NCI-H226 (cell line): ENCODE measurements around the gene ZSWIM1.
"Not testable (repeated sequence)": the region's sequence is repeated elsewhere in the genome, so short reads cannot be mapped to it uniquely, and the experiment has no call there.

Source experiments
- DNase-seq: peaks from one replicate; pipeline ENCODE4 v3.0.0-alpha.2; 2015

The ZSWIM1 gene

GRCh38 chr20:45890077-45890984 lies 9.3 kb downstream of the ZSWIM1 start:
- DNase-seq = no peak

- DNase-seq = peak; percentile 80
Observed at GRCh38 chr20:45890985-45891983, 10.3 kb downstream of the ZSWIM1 start, which contains the start of the genes CTSA and NEURL2. TSS of gene CTSA (plus strand) at chr20:45891335. CDS start at chr20:45891569, 234 bp downstream. TSS of gene NEURL2 (minus strand) at chr20:45891208. CDS start at chr20:45890991, 217 bp downstream.

GRCh38 chr20:45892049-45892825 lies 11.2 kb downstream of the ZSWIM1 start:
- DNase-seq = peak; percentile 16

- DNase-seq = no peak
Observed at GRCh38 chr20:45892828-45893500, 11.9 kb downstream of the ZSWIM1 start.

- DNase-seq = no peak
Observed at GRCh38 chr20:45893831-45894230, 12.8 kb downstream of the ZSWIM1 start.

- no peak for DNase-seq
Observed at GRCh38 chr20:45894797-45895196, 13.8 kb downstream of the ZSWIM1 start.

- DNase-seq = no peak
Observed at GRCh38 chr20:45896641-45897161, 15.7 kb downstream of the ZSWIM1 start.

- no peak for DNase-seq
Observed at GRCh38 chr20:45897289-45897688, 16.3 kb downstream of the ZSWIM1 start.

- DNase-seq = no peak
Observed at GRCh38 chr20:45897692-45898091, 16.7 kb downstream of the ZSWIM1 start.

- DNase-seq = no peak
Observed at GRCh38 chr20:45898285-45898684, 17.3 kb downstream of the ZSWIM1 start.

- DNase-seq = no peak
Observed at GRCh38 chr20:45899046-45899835, 18.2 kb downstream of the ZSWIM1 start.

- DNase-seq = not testable (repeated sequence)
Observed at GRCh38 chr20:45901332-45901731, 20.3 kb downstream of the ZSWIM1 start.

GRCh38 chr20:45902199-45902701 lies 21.2 kb downstream of the ZSWIM1 start:
- DNase-seq = no peak

- DNase-seq = no peak
Observed at GRCh38 chr20:45904583-45905504, 23.8 kb downstream of the ZSWIM1 start.

GRCh38 chr20:45905505-45906079 lies 24.6 kb downstream of the ZSWIM1 start:
- DNase-seq = peak; percentile 77

GRCh38 chr20:45907219-45907948 lies 26.4 kb downstream of the ZSWIM1 start:
- no peak for DNase-seq

- DNase-seq = no peak
Observed at GRCh38 chr20:45908084-45908483, 27.1 kb downstream of the ZSWIM1 start.

GRCh38 chr20:45909336-45909808 lies 28.3 kb downstream of the ZSWIM1 start:
- DNase-seq = no peak
